ENCODE data around the gene ROM1. TPM values are rescaled to one million over a fixed set of nuclear protein-coding genes. Genes with fewer than 3 reads are reported as not detected.
"Not testable (repeated sequence)": the region's sequence is repeated elsewhere in the genome, so short reads cannot be mapped to it uniquely, and the experiment has no call there.

ROM1 gene
- polyA plus RNA-seq, 2 of the 4 experiments (the other 2 are of a cell fraction) = 0.92 to 2.8 TPM

DNA sequence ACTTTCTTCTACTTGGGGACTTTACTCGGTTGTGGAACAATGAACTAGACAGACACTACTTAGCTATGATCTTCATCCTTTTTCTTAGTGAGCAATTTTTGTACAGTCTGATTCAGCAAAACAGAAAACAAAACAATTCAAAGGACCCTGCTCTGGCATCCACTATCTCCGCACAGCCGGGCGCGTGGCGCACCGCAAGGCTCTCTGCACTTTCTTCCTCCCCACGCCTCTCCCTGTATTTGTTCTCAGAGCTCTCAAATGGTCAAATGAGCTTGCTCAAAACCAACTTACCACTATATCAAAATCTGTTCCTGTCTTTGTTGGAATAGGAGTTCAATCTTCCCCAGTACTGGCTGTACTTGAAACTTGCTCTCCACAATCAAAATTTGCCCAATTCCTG, 46.8 kb upstream of the ROM1 start:
- no peak for ATAC-seq
- Histone ChIP-seq H3K4me3 (no peak overlapping the region), H3K9me3 (no peaks in the 10 kb centered on the region), H3K27ac (no peak overlapping the region), H3K4me1 (peaks cover 79% of the 10 kb centered on the region), H3K4me2 (peak overlapping the region; percentile 19)
- ChIA-PET POLR2A (interaction anchor here (1.2 to 1.4 kb wide), 3 partner anchors 9 to 25 kb away, joined by 3 to 4 read pairs (median 3); partner anchors contain the start of gene TUT1), CTCF (interaction anchor here (1.0 to 4.1 kb wide), 9 partner anchors 9 to 171 kb away, joined by 3 to 26 read pairs (median 5); no protein-coding TSS in a partner anchor)
- 93% methylated on average over 8 of the region's 8 CpGs for WGBS (ENCODE audit: missing lambda C conversion rate)
- TF ChIP-seq, protein P1, sequence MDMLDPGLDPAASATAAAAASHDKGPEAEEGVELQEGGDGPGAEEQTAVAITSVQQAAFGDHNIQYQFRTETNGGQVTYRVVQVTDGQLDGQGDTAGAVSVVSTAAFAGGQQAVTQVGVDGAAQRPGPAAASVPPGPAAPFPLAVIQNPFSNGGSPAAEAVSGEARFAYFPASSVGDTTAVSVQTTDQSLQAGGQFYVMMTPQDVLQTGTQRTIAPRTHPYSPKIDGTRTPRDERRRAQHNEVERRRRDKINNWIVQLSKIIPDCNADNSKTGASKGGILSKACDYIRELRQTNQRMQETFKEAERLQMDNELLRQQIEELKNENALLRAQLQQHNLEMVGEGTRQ (IDR thresholded peaks at IDR 0.05) = no peak
- TF ChIP-seq EHMT2 (IDR thresholded peaks at IDR 0.05; ENCODE audit: low read depth) (no peak), HOXA7 (CRISPR knock-in tag; IDR thresholded peaks at IDR 0.05) (no peak), KDM5A (IDR thresholded peaks at IDR 0.05) (no peak), ZC3H11A (IDR thresholded peaks at IDR 0.05) (no peak), FOSL2 (IDR thresholded peaks at IDR 0.05) (no peak), FOSL2 (CRISPR knock-in tag; IDR thresholded peaks at IDR 0.05) (no peak), MYC (IDR thresholded peaks at IDR 0.05; ENCODE audit: borderline replicate concordance, low read length) (no peak)
- no peak for FAIRE-seq
- DNase-seq (ENCODE audit: low read depth in 1 of 2, low spot score in 1 of 2) = no peak

DNA sequence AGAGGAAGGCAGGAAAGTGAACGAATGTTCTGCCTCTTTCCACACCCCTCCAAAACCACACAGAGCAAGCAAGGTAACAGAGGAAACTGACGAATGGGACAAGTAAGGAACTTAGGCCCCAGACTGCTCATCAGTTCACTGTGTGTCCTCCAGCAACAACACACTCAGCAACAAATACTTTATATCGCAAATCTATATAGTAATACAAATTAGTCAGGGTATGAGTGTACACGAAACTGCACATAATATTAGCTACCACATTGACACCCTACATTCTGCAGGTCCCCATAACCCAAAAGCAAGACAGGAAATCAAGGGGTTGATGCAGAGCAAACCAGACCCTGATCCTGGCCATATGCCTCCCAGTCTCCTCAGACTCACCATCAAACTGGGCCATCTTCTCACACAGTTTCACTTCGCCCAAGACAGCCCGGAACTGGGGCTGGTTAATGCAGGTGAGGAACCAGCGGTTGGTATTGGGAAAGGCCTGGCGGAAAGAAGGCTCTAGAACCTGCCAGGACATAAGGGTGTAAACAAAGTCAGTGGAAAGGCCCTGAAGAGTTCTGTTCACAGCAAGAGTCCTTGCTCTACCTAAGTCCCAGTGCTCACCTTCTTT, 45.9 kb upstream of the ROM1 start:
- POLR2A ChIA-PET = interaction anchor here (1.2 to 1.3 kb wide), 2 partner anchors 10 to 24 kb away, joined by 3 read pairs; partner anchors contain the start of gene TUT1
- Histone ChIP-seq H3K4me1 (peaks cover 79% of the 10 kb centered on the region), H3K9me3 (no peaks in the 10 kb centered on the region), H3K4me3 (no peak overlapping the region), H3K4me2 (no peak overlapping the region; the same call in 2 of the 3 replicates), H3K27ac (no peak overlapping the region)
- DNase-seq (ENCODE audit: low read depth in 1 of 2, low spot score in 1 of 2) (no peak), FAIRE-seq (no peak), ATAC-seq (no peak)
- 81% methylated on average over 8 of the region's 8 CpGs for WGBS (ENCODE audit: missing lambda C conversion rate)
- TF ChIP-seq, protein P2, sequence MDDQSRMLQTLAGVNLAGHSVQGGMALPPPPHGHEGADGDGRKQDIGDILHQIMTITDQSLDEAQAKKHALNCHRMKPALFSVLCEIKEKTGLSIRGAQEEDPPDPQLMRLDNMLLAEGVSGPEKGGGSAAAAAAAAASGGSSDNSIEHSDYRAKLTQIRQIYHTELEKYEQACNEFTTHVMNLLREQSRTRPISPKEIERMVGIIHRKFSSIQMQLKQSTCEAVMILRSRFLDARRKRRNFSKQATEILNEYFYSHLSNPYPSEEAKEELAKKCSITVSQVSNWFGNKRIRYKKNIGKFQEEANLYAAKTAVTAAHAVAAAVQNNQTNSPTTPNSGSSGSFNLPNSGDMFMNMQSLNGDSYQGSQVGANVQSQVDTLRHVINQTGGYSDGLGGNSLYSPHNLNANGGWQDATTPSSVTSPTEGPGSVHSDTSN (IDR thresholded peaks at IDR 0.05) = no peak
- no peak for TF ChIP-seq HEYL (CRISPR knock-in tag; IDR thresholded peaks at IDR 0.05)
- no peak for TF ChIP-seq RAD21 (conservative IDR thresholded peaks at IDR 0.05 in 1 of 2, IDR thresholded peaks at IDR 0.05 in 1 of 2)
- TF ChIP-seq ATOH8 (CRISPR knock-in tag; IDR thresholded peaks at IDR 0.05; ENCODE audit: low read depth) = no peak
- TF ChIP-seq FOXS1 (CRISPR knock-in tag; IDR thresholded peaks at IDR 0.05) = no peak
- no peak for TF ChIP-seq NR3C1 (IDR thresholded peaks at IDR 0.05)
- TF ChIP-seq POLR2A (IDR thresholded peaks at IDR 0.05; ENCODE audit: low read length) = no peak
- TF ChIP-seq RFX5 (IDR thresholded peaks at IDR 0.05) = no peak
- CTCF ChIA-PET = interaction anchor here (1.1 to 2.6 kb wide), 5 partner anchors 24 to 142 kb away, joined by 3 to 21 read pairs (median 7); no protein-coding TSS in a partner anchor

DNA sequence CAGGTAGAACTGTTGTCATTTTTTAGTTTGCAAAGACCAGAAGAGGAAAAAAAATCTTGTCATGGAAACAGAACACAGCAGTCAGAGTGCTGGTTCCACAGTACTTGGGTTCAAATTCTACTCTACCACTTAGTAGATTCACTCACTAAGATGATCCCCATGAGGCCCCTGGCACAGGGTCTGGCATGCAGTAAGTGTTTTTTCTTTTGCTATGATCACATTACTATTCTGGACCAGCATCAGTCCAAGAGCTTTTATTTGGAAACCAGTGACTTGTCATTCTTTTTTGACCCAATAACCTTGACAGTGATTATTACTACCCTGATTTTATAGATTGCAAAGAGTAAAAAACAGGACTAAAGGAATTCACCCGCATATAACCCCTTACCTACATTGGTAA, 43.4 kb upstream of the ROM1 start:
- H3K27ac ChIP-seq = no peak overlapping the region
- H3K9me3 ChIP-seq = no peaks in the 10 kb centered on the region
- no peak overlapping the region for H3K4me2 ChIP-seq
- DNase-seq (ENCODE audit: low read depth in 1 of 2, low spot score in 1 of 2) = no peak
- CTCF ChIA-PET = interaction anchor here (0.7 to 4.8 kb wide), 12 partner anchors 9 to 175 kb away, joined by 3 to 52 read pairs (median 5); partner anchors contain the start of gene TUT1
- no peak for ATAC-seq
- 82% methylated on average over 1 of the region's 1 CpG for WGBS (ENCODE audit: missing lambda C conversion rate)
- POLR2A ChIA-PET = interaction anchor here (0.9 kb wide), 1 partner anchor 22 kb away, joined by 8 read pairs; the partner anchor contains the start of gene TUT1
- peaks cover 67% of the 10 kb centered on the region for H3K4me1 ChIP-seq
- no peak overlapping the region for H3K4me3 ChIP-seq
- TF ChIP-seq NPAS2 (CRISPR knock-in tag; IDR thresholded peaks at IDR 0.05; ENCODE audit: borderline replicate concordance) (no peak), CHD2 (IDR thresholded peaks at IDR 0.05; ENCODE audit: low read length, partially characterized antibody) (no peak), CBX2 (IDR thresholded peaks at IDR 0.05; ENCODE audit: borderline replicate concordance, low read depth) (no peak), RNF2 (IDR thresholded peaks at IDR 0.05; ENCODE audit: borderline replicate concordance, low read depth) (no peak), JUN (IDR thresholded peaks at IDR 0.05) (no peak), E2F6 (IDR thresholded peaks at IDR 0.05; ENCODE audit: borderline replicate concordance, low read depth) (no peak), ZNF302 (CRISPR knock-in tag; IDR thresholded peaks at IDR 0.05) (no peak)
- TF ChIP-seq, protein P1 (IDR thresholded peaks at IDR 0.05) = no peak
- FAIRE-seq = no peak

GRCh38 chr11:62570903-62571302, 42.2 kb upstream of the ROM1 start:
- DNase-seq (ENCODE audit: low read depth in 1 of 2, low spot score in 1 of 2); FAIRE-seq; H3K4me3 ChIP-seq; ATAC-seq; H3K9me3 ChIP-seq; H3K27ac ChIP-seq: not testable (repeated sequence)
- H3K4me2 ChIP-seq = peak overlapping the region; percentile 93; the same call in 1 of the 3 replicates
- CTCF ChIA-PET = interaction anchor here (0.9 to 4.8 kb wide), 8 partner anchors 10 to 176 kb away, joined by 3 to 52 read pairs (median 6); partner anchors contain the start of gene TUT1
- 98% methylated on average over 5 of the region's 5 CpGs for WGBS (ENCODE audit: missing lambda C conversion rate)
- POLR2A ChIA-PET = interaction anchor here (1.3 kb wide), 1 partner anchor 20 kb away, joined by 4 read pairs; the partner anchor contains the start of gene TUT1
- H3K4me1 ChIP-seq = peaks cover 66% of the 10 kb centered on the region
